ENCODE results near the gene ZNF891.

DNA sequence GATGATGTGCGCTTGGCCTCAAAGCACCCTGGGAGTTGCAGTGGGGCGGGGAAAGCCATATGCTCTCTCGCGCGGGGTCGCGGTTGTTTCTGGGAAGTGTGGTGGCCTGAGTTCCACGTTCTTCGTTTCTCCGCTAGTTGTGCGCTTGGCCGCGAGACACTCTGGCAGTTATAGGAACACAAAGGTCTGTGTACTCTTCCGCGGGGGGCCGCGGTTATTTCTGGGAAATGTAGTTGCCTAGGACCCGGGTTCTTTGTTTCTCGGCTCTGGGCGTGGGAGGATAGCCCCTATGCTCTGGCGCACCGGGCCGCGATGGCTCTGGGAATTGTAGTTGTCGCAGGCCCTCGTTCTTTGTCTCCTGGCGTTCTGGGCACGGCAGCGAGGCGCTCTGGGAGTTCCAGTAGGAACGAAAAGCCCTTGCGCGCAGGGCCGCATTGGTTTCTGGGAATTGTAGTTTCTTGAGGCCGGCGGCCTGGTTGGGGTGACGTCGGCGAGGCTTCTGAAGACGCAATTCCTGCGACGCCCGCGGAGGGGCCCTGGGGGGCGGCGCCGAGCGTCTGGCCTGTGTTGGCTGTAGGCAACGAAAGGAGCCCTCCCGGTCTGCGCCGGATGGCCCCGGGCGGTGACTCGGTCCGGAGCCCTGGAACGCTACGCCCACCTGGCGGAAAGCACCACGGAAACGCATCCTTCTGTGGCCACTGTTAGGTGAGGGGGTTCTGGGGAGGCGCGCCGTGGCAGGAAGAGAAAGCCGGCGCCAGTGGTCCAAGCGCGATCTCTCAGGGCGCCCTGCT, 49.5 kb downstream of the ZNF891 start, which contains the start of gene ZNF140:
- TF ChIP-seq POLR2A (IDR thresholded peaks at IDR 0.05; ENCODE audit: low read depth, low read length) = peak; percentile 82
- peak; percentile 25 for TF ChIP-seq RAD21 (IDR thresholded peaks at IDR 0.05; ENCODE audit: low read length)
- TF ChIP-seq SMC3 (IDR thresholded peaks at IDR 0.05; ENCODE audit: low read depth, low read length) = no peak
- TF ChIP-seq, protein P1, sequence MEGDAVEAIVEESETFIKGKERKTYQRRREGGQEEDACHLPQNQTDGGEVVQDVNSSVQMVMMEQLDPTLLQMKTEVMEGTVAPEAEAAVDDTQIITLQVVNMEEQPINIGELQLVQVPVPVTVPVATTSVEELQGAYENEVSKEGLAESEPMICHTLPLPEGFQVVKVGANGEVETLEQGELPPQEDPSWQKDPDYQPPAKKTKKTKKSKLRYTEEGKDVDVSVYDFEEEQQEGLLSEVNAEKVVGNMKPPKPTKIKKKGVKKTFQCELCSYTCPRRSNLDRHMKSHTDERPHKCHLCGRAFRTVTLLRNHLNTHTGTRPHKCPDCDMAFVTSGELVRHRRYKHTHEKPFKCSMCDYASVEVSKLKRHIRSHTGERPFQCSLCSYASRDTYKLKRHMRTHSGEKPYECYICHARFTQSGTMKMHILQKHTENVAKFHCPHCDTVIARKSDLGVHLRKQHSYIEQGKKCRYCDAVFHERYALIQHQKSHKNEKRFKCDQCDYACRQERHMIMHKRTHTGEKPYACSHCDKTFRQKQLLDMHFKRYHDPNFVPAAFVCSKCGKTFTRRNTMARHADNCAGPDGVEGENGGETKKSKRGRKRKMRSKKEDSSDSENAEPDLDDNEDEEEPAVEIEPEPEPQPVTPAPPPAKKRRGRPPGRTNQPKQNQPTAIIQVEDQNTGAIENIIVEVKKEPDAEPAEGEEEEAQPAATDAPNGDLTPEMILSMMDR (conservative IDR thresholded peaks at IDR 0.05; ENCODE audit: low read depth, low read length) = peak; percentile 26; the same call in 1 of the 2 replicates
- no peak for TF ChIP-seq RFX5 (IDR thresholded peaks at IDR 0.05; ENCODE audit: low read depth, low read length)
- peak; percentile 50; the same call in 1 of the 2 replicates for TF ChIP-seq MXI1 (IDR thresholded peaks at IDR 0.05; ENCODE audit: borderline replicate concordance, low read depth, low read length)
- TF ChIP-seq NFE2L2 (IDR thresholded peaks at IDR 0.05; ENCODE audit: low read depth, low read length) = no peak
